Activated CD8-positive, alpha-beta memory T cell treated with anti-CD3 and anti-CD28 coated beads for 36 hours (primary cell): ENCODE data around the gene OR5T1. TPM values are rescaled to one million over a fixed set of nuclear protein-coding genes. Genes with fewer than 3 reads are reported as not detected.

ENCODE experiments used
- CTCF ChIA-PET: fragments of 350-600 bp; sonication (Branson Sonifier 250); formaldehyde crosslinking; loops from one replicate; lab custom pipeline; 2021; ENCODE audit warnings: antibody characterized with exemption; lab: Charles Lee
- POLR2A ChIA-PET: fragments of 350-600 bp; sonication (Branson Sonifier 250); formaldehyde crosslinking; loops from one replicate; lab custom pipeline; 2021; ENCODE audit warnings: antibody characterized with exemption; lab: Charles Lee
- total RNA-seq, 2 experiments: library from RNA; stranded (reverse); gene quantifications; one replicate each; pipeline ENCODE4 v1.2.3, GENCODE V29; 2021

Gene OR5T1
- total RNA-seq: not detected

DNA sequence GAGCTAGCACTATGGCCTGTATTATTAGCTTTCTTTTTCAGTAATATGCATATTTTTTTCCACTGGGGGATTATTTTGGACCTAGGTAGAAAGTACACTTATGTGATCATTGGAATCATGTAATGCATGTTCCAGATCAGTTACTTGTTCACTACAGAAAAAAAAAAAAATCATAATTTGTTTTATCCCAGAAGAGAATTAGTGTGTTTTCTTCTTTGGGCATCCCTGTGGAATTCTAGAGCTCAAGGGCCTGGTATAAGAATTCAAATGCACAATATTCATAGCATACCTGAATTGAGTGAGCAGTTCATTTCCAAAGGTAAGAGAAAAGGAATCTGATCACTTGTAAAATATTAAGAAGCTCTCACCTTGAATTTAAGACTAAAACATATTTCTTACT lies at the start of gene OR5T1:
OR5T1 (plus strand) TSS at position 301 of the 400 bp plus-strand sequence. CDS start 1,485 bp downstream, outside the sequence.
- CTCF ChIA-PET: no interaction called here
- POLR2A ChIA-PET: no interaction called here

DNA sequence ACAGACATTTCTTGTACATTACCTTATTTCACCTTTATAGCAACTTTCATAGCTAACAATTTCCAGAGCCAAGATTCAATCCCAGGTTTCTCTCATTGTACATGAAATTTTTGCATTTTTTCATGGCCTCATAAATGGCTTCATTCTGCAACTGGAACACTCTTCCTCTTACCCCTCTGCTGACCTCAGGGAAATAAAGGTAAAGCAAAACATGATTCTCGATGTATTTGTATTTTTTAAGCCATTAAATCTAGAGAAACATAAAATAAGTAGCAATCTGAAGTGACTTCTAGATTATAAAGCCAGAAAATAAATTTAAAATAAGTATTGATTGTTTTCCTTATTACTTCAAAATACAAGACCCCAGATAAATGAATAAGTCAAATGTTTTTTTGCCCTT lies 39.8 kb upstream of the OR5T1 start, which contains the start of gene OR5T2:
OR5T2 (minus strand) TSS at position 101 of the 400 bp plus-strand sequence. CDS start 1,193 bp downstream, outside the sequence.
- CTCF ChIA-PET: no interaction called here
- POLR2A ChIA-PET: no interaction called here

- CTCF ChIA-PET: no interaction called here
- POLR2A ChIA-PET: no interaction called here
Measured at GRCh38 chr11:56251954-56252353, 22.0 kb upstream of the OR5T1 start, which contains the start of gene OR5T3. OR5T3 (plus strand) TSS chr11:56252254; CDS start chr11:56252254, 0 bp downstream.

DNA sequence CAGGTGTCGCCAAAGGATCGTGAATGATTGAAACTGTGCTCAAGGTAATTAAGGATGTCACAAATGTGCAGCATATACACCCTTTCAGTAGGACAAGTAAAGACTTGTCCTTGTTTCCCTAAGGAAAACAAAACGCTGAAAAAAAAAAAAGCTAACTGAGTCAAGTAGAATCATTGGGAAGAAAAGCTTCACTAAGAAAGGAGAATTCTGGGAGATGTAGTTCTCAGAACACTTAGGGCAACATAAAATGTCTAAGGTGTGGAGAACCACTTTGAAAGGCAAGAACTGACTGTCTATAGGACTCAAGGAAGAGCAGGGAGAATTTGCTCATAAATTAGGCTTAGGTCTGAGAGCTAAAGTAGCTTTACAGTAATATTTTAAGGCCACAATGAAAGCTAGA lies 2.9 kb upstream of the OR5T1 start:
- POLR2A ChIA-PET: no interaction called here
- CTCF ChIA-PET: interaction anchor here (0.7 kb wide), 1 partner anchor 20 kb away, joined by 3 read pairs; no protein-coding TSS in a partner anchor

DNA sequence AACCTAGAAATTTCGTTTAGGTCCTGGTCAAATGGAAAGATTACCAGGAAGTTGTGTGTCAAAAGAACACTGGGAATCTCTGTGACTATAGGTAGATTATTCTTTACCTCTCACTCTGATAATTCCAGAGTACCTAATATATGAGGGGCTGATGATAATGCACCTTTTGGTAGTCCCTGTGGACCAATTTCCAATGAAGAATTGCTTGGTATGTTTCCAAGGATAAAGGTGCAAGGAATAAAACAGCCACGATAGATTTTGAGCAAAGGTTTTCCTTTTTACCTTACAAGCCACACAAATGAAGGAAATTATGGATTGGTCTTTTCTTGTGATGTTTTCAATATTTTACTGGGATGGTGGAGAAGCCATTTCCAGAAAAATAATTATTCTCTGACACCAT lies 18.2 kb downstream of the OR5T1 start, which contains the start of gene OR8H1:
OR8H1 (minus strand) TSS at position 101 of the 400 bp plus-strand sequence. CDS start 1,192 bp downstream, outside the sequence.
- ChIA-PET CTCF (no interaction called here), POLR2A (no interaction called here)

DNA sequence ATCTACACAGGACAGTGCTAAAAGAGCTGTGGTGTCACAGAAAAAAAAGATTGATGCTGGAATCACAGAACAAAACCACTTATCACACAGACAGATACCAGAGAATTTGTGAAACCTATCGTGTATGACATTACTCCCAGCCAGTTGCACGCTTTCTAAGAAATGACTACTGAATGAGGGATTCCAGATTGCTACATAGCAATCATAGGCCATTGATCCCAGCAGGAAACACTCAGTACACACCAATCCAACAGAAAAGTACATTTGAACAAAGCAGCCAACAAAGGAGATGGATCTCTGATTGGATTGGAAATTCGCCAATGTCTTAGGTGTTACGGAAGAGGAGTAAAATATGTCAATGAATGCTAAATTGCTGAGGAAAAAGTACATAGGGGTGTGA lies 22.9 kb downstream of the OR5T1 start:
- ChIA-PET CTCF (no interaction called here), POLR2A (no interaction called here)

DNA sequence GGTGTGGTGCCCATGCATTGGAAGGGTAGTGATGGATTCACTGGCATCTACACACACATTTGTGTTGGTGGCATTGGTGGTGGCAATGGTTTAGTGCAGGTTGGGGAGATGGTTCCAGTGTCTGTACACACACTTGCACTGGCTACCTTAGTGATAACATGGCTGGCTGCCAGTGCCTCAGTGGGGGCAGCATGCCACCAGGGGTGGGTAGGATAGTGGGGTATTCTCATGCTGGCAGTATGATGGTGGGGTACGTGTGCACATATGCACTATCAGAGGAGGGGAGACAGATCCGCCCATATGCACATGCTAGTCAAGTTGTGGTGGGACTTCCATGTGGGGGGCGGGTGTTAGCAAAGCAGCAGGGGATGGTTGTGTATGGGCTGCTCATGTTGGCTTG lies 33.9 kb downstream of the OR5T1 start:
- ChIA-PET CTCF (no interaction called here), POLR2A (no interaction called here)

- POLR2A ChIA-PET: no interaction called here
Measured at GRCh38 chr11:56314844-56315243, 40.9 kb downstream of the OR5T1 start, which contains the start of gene OR8K3. OR8K3 (plus strand) TSS chr11:56315144; CDS start chr11:56318307, 3,163 bp downstream.

More at GRCh38 chr11:56314844-56315243, 40.9 kb downstream of the OR5T1 start, which contains the start of gene OR8K3:
- CTCF ChIA-PET: no interaction called here

Other genes starting within 250 kb of the OR5T1 start
- gene OR5AS1, start 246.5 kb upstream of the OR5T1 start, total RNA-seq: not detected
- gene OR8I2, start 180.8 kb upstream of the OR5T1 start, total RNA-seq: not detected
- not detected for gene OR8H2, start 170.5 kb upstream of the OR5T1 start, total RNA-seq
- not detected for gene OR8H3, start 151.8 kb upstream of the OR5T1 start, total RNA-seq
- gene OR8J3, start 134.0 kb upstream of the OR5T1 start, total RNA-seq: not detected
- not detected for gene OR8K5, start 113.8 kb upstream of the OR5T1 start, total RNA-seq
- not detected for gene OR5J2, start 97.5 kb upstream of the OR5T1 start, total RNA-seq
- not detected for gene OR5T2, start 39.9 kb upstream of the OR5T1 start, total RNA-seq
- not detected for gene OR5T3, start 21.9 kb upstream of the OR5T1 start, total RNA-seq
- not detected for gene OR8H1, start 18.1 kb downstream of the OR5T1 start, total RNA-seq
- gene OR8K3, start 41.0 kb downstream of the OR5T1 start, total RNA-seq: not detected
- not detected for gene OR8K1, start 71.9 kb downstream of the OR5T1 start, total RNA-seq
- not detected for gene OR8J1, start 80.1 kb downstream of the OR5T1 start, total RNA-seq
- not detected for gene OR8U1, start 101.5 kb downstream of the OR5T1 start, total RNA-seq
- not detected for gene OR5AL1, start 138.5 kb downstream of the OR5T1 start, total RNA-seq
- not detected for gene OR5M3, start 199.2 kb downstream of the OR5T1 start, total RNA-seq
- gene OR5M8, start 217.2 kb downstream of the OR5T1 start, total RNA-seq: not detected